Heart right ventricle (tissue), 16 donors: ENCODE data around the gene MLYCD. TPM values are rescaled to one million over a fixed set of nuclear protein-coding genes. Genes with fewer than 3 reads are reported as not detected.

ENCODE experiments used
- ATAC-seq, 8 donors: fragments of 200-7000 bp; cut with Tn5 transposase; one replicate each; pipeline ENCODE4 v1.9.1; 2020; ENCODE audit warnings: mild to moderate bottlenecking in 8 of 8, moderate library complexity in 8 of 8, moderate number of reproducible peaks in 1 of 8
- DNase-seq, 2 donors: peaks; one replicate each; pipeline ENCODE4 v3.0.0-alpha.2; 2020
- H3K27ac ChIP-seq, 10 donors: fragments of 200-600 bp; sonication (generic) in 2 of 10; one replicate each; pipeline versions ENCODE4 v1.5.0 to v1.8.0; 2020 to 2022; ENCODE audit warnings: mild to moderate bottlenecking in 3 of 10
- H3K27me3 ChIP-seq, 7 donors: fragments of 200-600 bp; one replicate each; pipeline ENCODE4 v1.8.0; 2021 to 2022; ENCODE audit warnings: mild to moderate bottlenecking in 2 of 7
- H3K36me3 ChIP-seq, 9 donors: fragments of 200-600 bp; sonication (generic) in 1 of 9; one replicate each; pipeline versions ENCODE4 v1.5.0 to v1.8.0; 2020 to 2022; ENCODE audit warnings: mild to moderate bottlenecking in 2 of 9
- H3K4me1 ChIP-seq, 9 donors: fragments of 200-600 bp; sonication (generic) in 1 of 9; one replicate each; pipeline versions ENCODE4 v1.5.0 to v1.8.0; 2020 to 2022; ENCODE audit warnings: mild to moderate bottlenecking in 4 of 9
- H3K4me3 ChIP-seq, 10 donors: fragments of 200-600 bp; sonication (generic) in 2 of 10; one replicate each; pipeline versions ENCODE4 v1.5.0 to v1.8.0; 2020 to 2022; ENCODE audit warnings: mild to moderate bottlenecking in 7 of 10, moderate library complexity in 2 of 10
- H3K9me3 ChIP-seq, 11 donors: fragments of 200-600 bp in 10 of 11; sonication (generic) in 2 of 11; one replicate each; pipeline versions ENCODE4 v1.5.0 to v1.8.0; 2013 to 2022; ENCODE audit warnings: mild to moderate bottlenecking in 2 of 11, control low read depth in 1 of 11, moderate library complexity in 1 of 11
- CTCF ChIP-seq, 9 donors: fragments of 200-600 bp; sonication (generic) in 2 of 9; IDR thresholded peaks; one replicate each; pipeline versions ENCODE4 v1.5.0 to v1.8.0; 2021 to 2022; ENCODE audit warnings: antibody characterized with exemption in 9 of 9, mild to moderate bottlenecking in 5 of 9, moderate library complexity in 1 of 9
- WGBS, 2 donors: extraction: QIAGEN DNeasy Blood & Tissue Kit; methylation state at CpG; one replicate each; pipeline ENCODE4 v1.1.7; 2013; ENCODE audit warnings: inconsistent platforms in 1 of 2; 5-methylcytosine and 5-hydroxymethylcytosine counted together
- intact Hi-C, 10 donors: fragments of 100-400 bp; cut with DNase I; formaldehyde crosslinking; loops; one replicate each; pipeline versions ENCODE4 v1.11.1 to v1.14.2; 2022
- polyA plus RNA-seq, 2 donors: library from polyadenylated mRNA; stranded (reverse); fragments of 200-250 nt; gene quantifications; one replicate each; pipeline ENCODE4 v1.2.3, GENCODE V29; 2013
- total RNA-seq, 10 donors: library from RNA; stranded (reverse); fragmentation: NEBNext Ultra II Directional in 3 of 10; extraction: Animal tissue kit (Norgen Biotek cat#: 25700) in 3 of 10; gene quantifications; one replicate each; pipeline versions ENCODE4 v1.2.1 to v1.2.4, GENCODE V29; 2021 to 2023
- donor health status: Arrhythmogenic right ventricular cardiomyopathy.
- donor health status: ischemic (EF 13 %, LVEDD 7.1; RV severe dilation, severe dysfunction).
- donor health status: healthy with polysubstance abuse.
- donor health status: DM: no; HTN: yes; CAD: no.
- donor health status: DM: no; HTN: no; CAD: no.
- donor health status: ischemic (EF 25% LVEDD 6.9; RV normal size, moderate dysfunction).
- donor health status: ischemic (EF 25% LVEDD 5.7; RV mildly dilated, moderate dysfunction).
- donor health status: healthy.
- donor health status: DM: yes; HTN: yes; CAD: no.
- donor health status: Ischemic cardiomyopathy.
- donor health status: ischemic (EF 35%, LVEDD 5.7; RV mildly dilated, moderate dysfunction).
- donor health status: nonischemic (EF 11% LVEDD 7.7; RV severe dilation, severe dysfunction).
- donor health status: DM: yes; HTN: yes; CAD: no.
- donor health status: PGD.
- donor health status: ischemic (EF 29% LVEDD 5.4; RV normal size, mild dysfunction).
- donor health status: nonischemic (EF 23%, LVEDD 6.1; RV moderate dilation, normal function).

The MLYCD gene
- total and polyA plus RNA-seq, 12 donors: 13.5 to 58.0 (median 38.6) TPM

DNA sequence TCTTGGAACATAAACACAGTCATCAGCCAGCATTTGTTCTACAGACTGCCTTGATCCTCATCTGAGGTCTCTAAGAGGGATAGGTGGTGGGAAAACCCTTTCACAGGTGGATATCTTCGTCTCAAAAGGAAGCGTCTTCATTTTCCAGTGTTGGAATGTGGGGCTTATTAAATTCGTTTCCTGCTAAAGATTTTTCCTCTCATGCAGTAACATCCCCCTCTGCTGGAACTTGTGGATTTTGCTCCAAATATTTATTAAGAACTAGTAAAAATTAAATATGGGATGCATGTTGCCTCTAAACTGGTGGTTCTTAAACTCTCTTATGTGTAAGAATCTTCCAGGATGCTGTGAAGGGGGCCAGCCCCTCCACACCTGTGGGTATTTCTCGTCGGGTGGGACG, 20.1 kb upstream of the MLYCD start:
- TF ChIP-seq CTCF (IDR thresholded peaks at IDR 0.05): peak; percentile 21 to 70 (median 54)
- Histone ChIP-seq H3K4me3 (no peak overlapping the region), H3K27ac (no peak overlapping the region), H3K36me3 (no peaks in the 10 kb centered on the region), H3K9me3 (no peaks in the 10 kb centered on the region), H3K27me3 (peaks cover 0 to 23% (median 12%) of the 10 kb centered on the region in 7 donors), H3K4me1 (peaks cover 0 to 9% (median 0%) of the 10 kb centered on the region in 9 donors)
- ATAC-seq (no peak), DNase-seq (no peak)
- intact Hi-C loops: loop anchor here in 5 of 10 donors (2.0 to 10.0 kb wide), 4 partner anchors 47 to 54 kb away; no protein-coding TSS in a partner anchor
- 29 to 43% methylated on average over 6 of the region's 6 CpGs for WGBS, 2 donors

DNA sequence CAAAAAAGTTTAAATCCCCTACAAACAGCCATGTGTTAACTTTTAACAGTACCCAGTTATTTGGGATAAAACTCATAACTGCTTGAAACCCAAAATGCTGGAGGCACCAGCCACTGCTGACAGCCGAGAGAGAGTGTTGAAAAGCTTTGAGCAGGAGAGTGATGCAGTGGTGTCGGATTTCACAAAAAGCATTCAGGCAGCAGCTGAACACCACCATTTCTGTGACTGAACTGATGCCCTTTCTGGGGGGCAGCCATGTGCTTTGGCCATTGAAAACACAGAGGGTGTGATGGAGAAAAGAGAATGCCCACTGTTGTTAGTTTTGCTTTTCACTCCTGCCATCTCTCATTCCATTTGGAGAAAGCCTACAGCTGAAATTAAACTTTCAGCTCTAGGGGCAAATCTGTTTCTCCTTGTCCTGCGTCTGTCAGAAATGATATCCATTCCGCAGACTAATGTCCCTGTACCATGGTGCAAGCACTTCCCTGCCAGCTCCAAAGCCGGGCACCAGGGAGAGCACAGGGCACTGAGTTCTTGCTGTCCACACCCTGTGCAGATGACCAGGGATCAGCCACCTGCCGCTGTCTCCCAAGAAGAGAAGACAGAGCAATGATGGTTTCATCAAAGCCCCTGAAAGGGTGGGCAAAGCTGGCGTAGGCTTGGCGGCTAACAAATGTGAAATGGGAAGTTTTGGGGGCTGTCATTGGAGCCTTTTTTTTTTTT, 16.6 kb upstream of the MLYCD start:
- peak overlapping the region in 1 of 10 donors; percentile 25 for H3K27ac ChIP-seq
- ATAC-seq: peak; percentile 45 to 87 (median 73)
- intact Hi-C loops: loop anchor here in 4 of 10 donors (2.0 to 10.0 kb wide), 3 partner anchors 55 to 62 kb away; no protein-coding TSS in a partner anchor

GRCh38 chr16:83886199-83886971, 12.5 kb upstream of the MLYCD start:
- intact Hi-C loops: loop anchor here in 2 of 10 donors (10.0 kb wide), 1 partner anchor 62 kb away; no protein-coding TSS in a partner anchor
- Histone ChIP-seq H3K4me3 (no peak overlapping the region), H3K9me3 (peaks cover 0 to 10% (median 0%) of the 10 kb centered on the region in 11 donors), H3K27ac (no peak overlapping the region), H3K36me3 (no peaks in the 10 kb centered on the region), H3K4me1 (peaks cover 0 to 14% (median 0%) of the 10 kb centered on the region in 9 donors), H3K27me3 (peaks cover 0 to 1% (median 0%) of the 10 kb centered on the region in 7 donors)
- ATAC-seq (no peak), DNase-seq (no peak)
- WGBS, 2 donors: 96 to 97% methylated on average over 13 of the region's 13 CpGs
- TF ChIP-seq CTCF (IDR thresholded peaks at IDR 0.05): no peak

More for the DNA sequence above, 16.6 kb upstream of the MLYCD start:
- Histone ChIP-seq H3K27me3 (peaks cover 0 to 19% (median 6%) of the 10 kb centered on the region in 7 donors), H3K4me3 (no peak overlapping the region), H3K36me3 (no peaks in the 10 kb centered on the region), H3K9me3 (no peaks in the 10 kb centered on the region), H3K4me1 (peaks cover 0 to 9% (median 0%) of the 10 kb centered on the region in 9 donors)
- DNase-seq: peak in 1 of 2 donors; percentile 26
- 45 to 58% methylated on average over 8 of the region's 8 CpGs for WGBS, 2 donors
- no peak for TF ChIP-seq CTCF (IDR thresholded peaks at IDR 0.05)

DNA sequence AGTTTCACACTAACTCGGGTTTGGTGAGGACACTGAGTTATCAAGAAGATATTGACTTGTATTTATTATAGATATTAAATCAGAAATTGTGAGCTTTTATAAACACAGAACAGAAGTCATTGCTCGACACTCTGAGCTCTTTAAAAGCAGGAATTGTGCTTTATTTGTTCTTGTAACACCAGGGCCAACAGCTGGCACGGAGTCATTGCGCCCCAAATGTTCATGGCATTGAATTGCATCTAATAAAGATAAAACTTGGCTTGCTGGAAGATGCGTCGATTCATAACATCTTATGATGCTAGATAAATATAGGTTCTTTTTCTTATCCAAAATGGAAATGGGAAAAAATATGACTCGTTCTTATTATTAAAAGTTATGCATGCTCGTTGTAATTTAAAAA, 11.8 kb upstream of the MLYCD start:
- Histone ChIP-seq H3K27ac (no peak overlapping the region), H3K9me3 (peaks cover 0 to 17% (median 7%) of the 10 kb centered on the region in 11 donors), H3K27me3 (no peaks in the 10 kb centered on the region), H3K36me3 (no peaks in the 10 kb centered on the region), H3K4me1 (peaks cover 0 to 12% (median 0%) of the 10 kb centered on the region in 9 donors), H3K4me3 (no peak overlapping the region)
- DNase-seq: no peak
- no peak for ATAC-seq
- TF ChIP-seq CTCF (IDR thresholded peaks at IDR 0.05): no peak
- intact Hi-C loops: loop anchor here in 2 of 10 donors (10.0 kb wide), 1 partner anchor 62 kb away; no protein-coding TSS in a partner anchor
- WGBS, 2 donors: 60 to 67% methylated on average over 8 of the region's 8 CpGs
